Esophagus muscularis mucosa (tissue), 4 donors: ENCODE results near the gene ADAM33.

Experiments used
- EP300 ChIP-seq: sonication (generic); formaldehyde crosslinking; IDR thresholded peaks from one replicate; pipeline ENCODE4 v1.6.1; 2017; ENCODE audit warnings: antibody characterized with exemption
- POLR2A ChIP-seq: fragments of 450-650 bp; IDR thresholded peaks from one replicate; pipeline ENCODE4 v1.6.1; 2017; ENCODE audit warnings: antibody characterized with exemption, moderate library complexity, mild to moderate bottlenecking, low read depth
- POLR2AphosphoS5 ChIP-seq, 2 donors: sonication (generic); formaldehyde crosslinking; IDR thresholded peaks; one replicate each; pipeline ENCODE4 v1.6.1; 2017; ENCODE audit warnings: antibody characterized with exemption in 2 of 2
- TF ChIP-seq, protein P1 (sequence below), 3 experiments: fragments of 200-600 bp in 2 of 3; fragments of 450-650 bp in 1 of 3; sonication (generic) in 2 of 3; IDR thresholded peaks; one replicate each; pipeline ENCODE4 v1.5.1; 2017 to 2019; ENCODE audit warnings: antibody characterized with exemption in 3 of 3, mild to moderate bottlenecking in 2 of 3, moderate library complexity in 1 of 3

DNA sequence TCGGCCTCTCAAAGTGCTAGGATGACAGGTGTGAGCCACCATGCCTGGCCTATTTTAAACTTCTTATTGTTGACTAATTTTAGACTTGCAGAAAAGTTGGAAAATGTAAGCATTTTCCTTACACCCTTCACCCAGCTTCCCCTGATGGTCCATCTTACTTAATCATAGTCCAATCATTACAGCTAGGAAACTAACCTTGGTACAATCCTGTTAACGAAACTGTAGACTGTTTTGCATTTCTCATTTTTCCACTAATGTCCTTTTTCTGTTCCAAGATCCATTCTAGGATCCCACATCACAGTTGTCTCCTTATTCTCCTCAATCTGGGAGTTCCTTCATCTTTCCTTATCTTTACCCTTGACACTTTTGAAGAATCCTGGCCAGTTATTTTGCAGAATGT, 18.0 kb downstream of the ADAM33 start:
- TF ChIP-seq, protein P1, sequence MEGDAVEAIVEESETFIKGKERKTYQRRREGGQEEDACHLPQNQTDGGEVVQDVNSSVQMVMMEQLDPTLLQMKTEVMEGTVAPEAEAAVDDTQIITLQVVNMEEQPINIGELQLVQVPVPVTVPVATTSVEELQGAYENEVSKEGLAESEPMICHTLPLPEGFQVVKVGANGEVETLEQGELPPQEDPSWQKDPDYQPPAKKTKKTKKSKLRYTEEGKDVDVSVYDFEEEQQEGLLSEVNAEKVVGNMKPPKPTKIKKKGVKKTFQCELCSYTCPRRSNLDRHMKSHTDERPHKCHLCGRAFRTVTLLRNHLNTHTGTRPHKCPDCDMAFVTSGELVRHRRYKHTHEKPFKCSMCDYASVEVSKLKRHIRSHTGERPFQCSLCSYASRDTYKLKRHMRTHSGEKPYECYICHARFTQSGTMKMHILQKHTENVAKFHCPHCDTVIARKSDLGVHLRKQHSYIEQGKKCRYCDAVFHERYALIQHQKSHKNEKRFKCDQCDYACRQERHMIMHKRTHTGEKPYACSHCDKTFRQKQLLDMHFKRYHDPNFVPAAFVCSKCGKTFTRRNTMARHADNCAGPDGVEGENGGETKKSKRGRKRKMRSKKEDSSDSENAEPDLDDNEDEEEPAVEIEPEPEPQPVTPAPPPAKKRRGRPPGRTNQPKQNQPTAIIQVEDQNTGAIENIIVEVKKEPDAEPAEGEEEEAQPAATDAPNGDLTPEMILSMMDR (IDR thresholded peaks at IDR 0.05) = no peak
- TF ChIP-seq POLR2AphosphoS5 (IDR thresholded peaks at IDR 0.05) = no peak
- TF ChIP-seq POLR2A = no peak
- TF ChIP-seq EP300 = no peak
